ENCODE measurements around the gene COX6A2.

COX6A2 gene

DNA sequence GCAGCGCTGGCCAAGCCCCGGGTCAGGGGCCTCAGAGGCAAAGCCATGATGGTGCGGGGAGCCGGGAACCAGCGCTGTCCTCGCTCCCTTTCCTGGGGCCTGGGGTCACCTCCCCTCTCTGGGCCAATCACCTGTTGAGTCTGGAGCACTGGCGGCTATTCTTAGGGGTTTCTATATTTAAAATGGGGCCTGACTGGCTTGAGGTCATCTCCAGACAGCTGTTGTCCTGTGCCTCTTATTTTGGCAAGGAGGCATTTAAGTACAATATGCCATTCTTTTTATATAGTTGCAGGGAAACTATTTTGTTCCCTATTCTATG, at the start of gene COX6A2:
COX6A2 (minus strand) TSS at position 82 of the 319 bp plus-strand sequence; CDS start at position 47, 35 bp downstream.
- Histone ChIP-seq H3K36me3 (ENCODE audit: control insufficient read depth, low read depth, low read length) (no peaks in the 10 kb centered on the region), H3K27me3 (ENCODE audit: control insufficient read depth, insufficient read depth, low read length) (no peaks in the 10 kb centered on the region), H3K4me3 (ENCODE audit: low read length) (no peak within 1 kb of the TSS), H3K9me3 (ENCODE audit: control insufficient read depth, low read depth, low read length) (no peaks in the 10 kb centered on the region), H3K27ac (ENCODE audit: low read length) (no peak within 1 kb of the TSS), H3K9ac (ENCODE audit: low read length) (no peak within 1 kb of the TSS), H3K4me1 (ENCODE audit: control insufficient read depth, low read depth, low read length) (no peaks in the 10 kb centered on the region)

DNA sequence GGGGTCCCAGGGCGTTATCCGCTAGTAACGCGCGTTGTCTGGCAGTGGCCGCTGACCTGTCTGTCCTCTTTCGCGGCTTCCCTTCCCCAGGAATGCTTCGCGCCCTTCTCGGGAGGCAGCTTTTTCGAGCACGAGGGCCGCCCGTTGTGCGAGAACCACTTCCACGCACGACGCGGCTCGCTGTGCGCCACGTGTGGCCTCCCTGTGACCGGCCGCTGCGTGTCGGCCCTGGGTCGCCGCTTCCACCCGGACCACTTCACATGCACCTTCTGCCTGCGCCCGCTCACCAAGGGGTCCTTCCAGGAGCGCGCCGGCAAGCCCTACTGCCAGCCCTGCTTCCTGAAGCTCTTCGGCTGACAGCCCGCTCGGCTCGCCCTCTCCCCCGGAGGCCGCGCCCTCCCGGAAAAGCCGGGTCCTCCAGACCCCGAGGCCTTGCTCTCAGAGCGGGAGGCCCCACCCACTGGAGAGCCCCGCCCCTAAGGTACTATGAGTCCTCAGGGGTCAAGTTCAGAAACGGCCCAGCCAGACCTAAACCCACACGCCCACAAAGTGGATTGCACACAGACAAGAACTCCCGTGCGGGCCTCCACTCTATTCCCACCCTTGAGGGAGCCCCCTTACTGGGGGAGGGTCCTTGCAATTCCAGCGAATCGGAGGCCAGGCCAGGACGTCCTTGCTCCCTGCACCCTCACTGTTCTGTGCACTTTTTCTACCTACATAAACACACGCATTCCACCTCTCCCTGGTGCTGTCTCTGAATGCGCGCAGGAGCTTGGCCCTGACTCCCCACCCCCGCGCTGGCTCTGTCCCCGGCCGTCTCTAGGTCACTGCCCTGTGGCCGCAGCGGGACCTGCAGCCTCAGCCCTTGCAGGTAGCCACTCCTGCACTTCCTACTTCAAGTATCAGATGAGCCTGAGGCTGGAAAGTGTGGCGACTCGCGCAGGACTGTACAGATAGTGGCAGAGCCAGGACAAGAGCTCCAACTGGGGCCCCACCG, 49.4 kb upstream of the COX6A2 start:
- Histone ChIP-seq H3K9ac (ENCODE audit: low read length) (no peak overlapping the region), H3K4me3 (ENCODE audit: low read length) (peak overlapping the region; percentile 29), H3K27me3 (ENCODE audit: control insufficient read depth, insufficient read depth, low read length) (peaks cover 22% of the 10 kb centered on the region), H3K4me1 (ENCODE audit: control insufficient read depth, low read depth, low read length) (no peaks in the 10 kb centered on the region), H3K36me3 (ENCODE audit: control insufficient read depth, low read depth, low read length) (no peaks in the 10 kb centered on the region), H3K9me3 (ENCODE audit: control insufficient read depth, low read depth, low read length) (no peaks in the 10 kb centered on the region), H3K27ac (ENCODE audit: low read length) (no peak overlapping the region)

DNA sequence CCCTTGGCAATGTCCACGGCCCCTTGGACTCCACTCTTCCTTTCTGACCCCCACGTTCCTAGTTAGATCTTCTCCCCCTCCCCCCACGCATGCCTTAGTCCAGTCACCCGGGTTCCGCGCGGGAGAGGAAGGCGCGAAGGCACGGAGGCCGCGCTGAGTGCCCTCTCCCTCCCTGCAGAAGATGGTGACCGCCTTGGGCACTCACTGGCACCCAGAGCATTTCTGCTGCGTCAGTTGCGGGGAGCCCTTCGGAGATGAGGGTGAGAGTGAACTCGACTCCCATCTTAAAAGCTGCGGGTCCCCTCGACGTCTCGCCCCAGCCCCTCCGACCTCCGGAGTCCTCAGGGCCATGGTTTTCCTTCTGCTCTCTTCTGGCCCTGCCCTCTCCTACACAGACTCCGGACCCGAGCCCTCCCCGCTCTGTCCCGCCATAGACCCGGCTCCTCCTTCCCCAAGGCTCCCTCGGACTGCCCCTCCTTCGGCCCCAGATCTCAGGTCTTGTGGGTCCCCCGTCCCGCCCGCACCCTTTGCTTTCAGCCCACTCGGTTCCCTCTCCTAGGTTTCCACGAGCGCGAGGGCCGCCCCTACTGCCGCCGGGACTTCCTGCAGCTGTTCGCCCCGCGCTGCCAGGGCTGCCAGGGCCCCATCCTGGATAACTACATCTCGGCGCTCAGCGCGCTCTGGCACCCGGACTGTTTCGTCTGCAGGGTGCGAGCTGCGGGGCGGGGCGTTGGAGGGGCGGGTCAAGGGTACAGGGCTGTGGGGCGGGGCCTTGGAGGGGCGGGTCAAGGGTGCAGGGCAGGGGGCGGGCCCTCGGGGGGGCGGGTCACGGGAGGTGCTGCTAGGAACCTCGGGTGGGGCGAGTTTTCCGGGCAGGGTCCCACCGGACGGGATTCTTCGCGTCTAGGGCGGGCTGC, 48.4 kb upstream of the COX6A2 start:
- H3K9ac ChIP-seq (ENCODE audit: low read length) = no peak overlapping the region
- H3K36me3 ChIP-seq (ENCODE audit: control insufficient read depth, low read depth, low read length) = no peaks in the 10 kb centered on the region
- peak overlapping the region; percentile 29 for H3K4me3 ChIP-seq (ENCODE audit: low read length)
- H3K9me3 ChIP-seq (ENCODE audit: control insufficient read depth, low read depth, low read length) = no peaks in the 10 kb centered on the region
- no peak overlapping the region for H3K27ac ChIP-seq (ENCODE audit: low read length)
- H3K27me3 ChIP-seq (ENCODE audit: control insufficient read depth, insufficient read depth, low read length) = peaks cover 27% of the 10 kb centered on the region
- H3K4me1 ChIP-seq (ENCODE audit: control insufficient read depth, low read depth, low read length) = peaks cover under 1% of the 10 kb centered on the region

DNA sequence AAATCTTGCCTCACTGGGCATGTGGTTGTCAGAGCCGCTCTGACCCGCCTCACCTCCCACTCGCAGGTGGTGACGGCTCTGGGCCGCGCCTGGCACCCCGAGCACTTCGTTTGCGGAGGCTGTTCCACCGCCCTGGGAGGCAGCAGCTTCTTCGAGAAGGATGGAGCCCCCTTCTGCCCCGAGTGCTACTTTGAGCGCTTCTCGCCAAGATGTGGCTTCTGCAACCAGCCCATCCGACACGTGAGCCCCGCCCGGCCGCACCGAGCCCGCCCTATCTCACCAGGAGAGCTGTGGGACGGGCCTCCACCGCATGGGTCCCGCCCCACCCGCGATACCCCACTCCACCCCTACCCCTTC, 47.8 kb upstream of the COX6A2 start:
- peaks cover 34% of the 10 kb centered on the region for H3K27me3 ChIP-seq (ENCODE audit: control insufficient read depth, insufficient read depth, low read length)
- peaks cover 4% of the 10 kb centered on the region for H3K4me1 ChIP-seq (ENCODE audit: control insufficient read depth, low read depth, low read length)
- H3K9me3 ChIP-seq (ENCODE audit: control insufficient read depth, low read depth, low read length) = no peaks in the 10 kb centered on the region
- H3K27ac ChIP-seq (ENCODE audit: low read length) = no peak overlapping the region
- H3K4me3 ChIP-seq (ENCODE audit: low read length) = no peak overlapping the region
- no peak overlapping the region for H3K9ac ChIP-seq (ENCODE audit: low read length)
- H3K36me3 ChIP-seq (ENCODE audit: control insufficient read depth, low read depth, low read length) = no peaks in the 10 kb centered on the region

DNA sequence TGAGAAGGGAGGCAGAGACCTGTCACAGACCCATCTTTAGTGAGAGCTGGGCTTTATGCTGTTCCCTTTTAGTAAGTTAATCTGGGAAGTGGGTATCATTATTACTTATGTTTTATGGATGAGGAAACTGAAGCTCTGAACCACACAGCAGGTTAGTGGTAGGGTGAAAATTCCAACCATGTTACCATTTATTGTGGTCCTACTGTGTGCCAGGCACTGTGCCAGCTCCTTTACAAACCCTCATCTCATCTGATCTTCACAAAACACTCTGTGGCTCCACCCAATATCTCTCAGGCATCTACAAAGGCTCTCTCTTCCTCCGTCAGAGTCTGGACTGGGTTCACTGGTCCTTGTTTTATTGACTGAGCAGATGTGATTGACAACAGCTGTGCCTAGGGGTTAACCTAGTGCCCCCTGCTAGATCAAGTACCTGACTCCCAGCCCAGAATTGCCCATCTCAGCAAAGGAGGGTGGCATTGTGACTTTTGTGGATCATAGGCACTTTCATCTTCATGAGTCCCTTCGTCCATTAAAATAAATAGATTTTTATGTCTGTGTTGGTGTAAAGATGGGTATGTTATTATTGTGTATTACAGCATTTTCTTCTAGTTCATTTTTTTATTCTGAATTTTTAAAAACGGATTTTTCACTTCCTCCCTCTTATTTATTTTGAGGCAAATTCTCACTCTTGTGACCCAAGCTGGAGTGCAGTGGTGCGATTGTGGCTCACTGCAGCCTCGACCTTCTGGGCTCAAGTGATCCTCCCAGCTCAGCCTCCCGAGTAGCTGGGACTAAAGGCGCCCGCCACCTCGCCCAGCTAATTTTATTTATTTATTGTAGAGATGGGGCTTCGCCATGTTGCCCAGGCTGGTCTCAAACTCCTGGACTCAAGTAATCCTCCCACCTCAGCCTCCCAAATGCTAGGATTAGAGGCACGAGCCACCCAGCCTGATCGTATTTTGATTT, 46.9 kb upstream of the COX6A2 start:
- Histone ChIP-seq H3K4me1 (ENCODE audit: control insufficient read depth, low read depth, low read length) (peaks cover 4% of the 10 kb centered on the region), H3K9me3 (ENCODE audit: control insufficient read depth, low read depth, low read length) (no peaks in the 10 kb centered on the region), H3K36me3 (ENCODE audit: control insufficient read depth, low read depth, low read length) (no peaks in the 10 kb centered on the region), H3K27me3 (ENCODE audit: control insufficient read depth, insufficient read depth, low read length) (peaks cover 35% of the 10 kb centered on the region), H3K9ac (ENCODE audit: low read length) (no peak overlapping the region), H3K27ac (ENCODE audit: low read length) (no peak overlapping the region), H3K4me3 (ENCODE audit: low read length) (no peak overlapping the region)

DNA sequence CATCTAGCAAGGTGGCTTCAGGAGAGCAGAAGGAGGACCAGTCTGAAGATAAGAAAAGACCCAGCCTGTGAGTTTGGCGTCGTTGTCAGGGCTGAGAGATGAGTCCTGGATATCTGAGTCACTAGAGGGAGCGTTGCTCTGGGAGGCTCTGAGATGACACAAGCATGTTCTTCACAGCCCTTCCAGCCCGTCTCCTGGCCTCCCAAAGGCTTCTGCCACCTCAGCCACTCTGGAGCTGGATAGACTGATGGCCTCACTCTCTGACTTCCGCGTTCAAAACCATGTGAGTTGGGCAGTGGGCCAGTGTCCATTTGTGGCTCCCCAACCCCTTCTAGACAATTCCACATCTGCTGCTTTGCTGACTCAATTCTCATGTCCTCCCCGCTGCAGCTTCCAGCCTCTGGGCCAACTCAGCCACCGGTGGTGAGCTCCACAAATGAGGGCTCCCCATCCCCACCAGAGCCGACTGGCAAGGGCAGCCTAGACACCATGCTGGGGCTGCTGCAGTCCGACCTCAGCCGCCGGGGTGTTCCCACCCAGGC, 46.1 kb upstream of the COX6A2 start:
- Histone ChIP-seq H3K36me3 (ENCODE audit: control insufficient read depth, low read depth, low read length) (no peaks in the 10 kb centered on the region), H3K4me1 (ENCODE audit: control insufficient read depth, low read depth, low read length) (peaks cover 4% of the 10 kb centered on the region), H3K27ac (ENCODE audit: low read length) (no peak overlapping the region), H3K4me3 (ENCODE audit: low read length) (no peak overlapping the region), H3K27me3 (ENCODE audit: control insufficient read depth, insufficient read depth, low read length) (peaks cover 31% of the 10 kb centered on the region), H3K9ac (ENCODE audit: low read length) (no peak overlapping the region), H3K9me3 (ENCODE audit: control insufficient read depth, low read depth, low read length) (no peaks in the 10 kb centered on the region)

DNA sequence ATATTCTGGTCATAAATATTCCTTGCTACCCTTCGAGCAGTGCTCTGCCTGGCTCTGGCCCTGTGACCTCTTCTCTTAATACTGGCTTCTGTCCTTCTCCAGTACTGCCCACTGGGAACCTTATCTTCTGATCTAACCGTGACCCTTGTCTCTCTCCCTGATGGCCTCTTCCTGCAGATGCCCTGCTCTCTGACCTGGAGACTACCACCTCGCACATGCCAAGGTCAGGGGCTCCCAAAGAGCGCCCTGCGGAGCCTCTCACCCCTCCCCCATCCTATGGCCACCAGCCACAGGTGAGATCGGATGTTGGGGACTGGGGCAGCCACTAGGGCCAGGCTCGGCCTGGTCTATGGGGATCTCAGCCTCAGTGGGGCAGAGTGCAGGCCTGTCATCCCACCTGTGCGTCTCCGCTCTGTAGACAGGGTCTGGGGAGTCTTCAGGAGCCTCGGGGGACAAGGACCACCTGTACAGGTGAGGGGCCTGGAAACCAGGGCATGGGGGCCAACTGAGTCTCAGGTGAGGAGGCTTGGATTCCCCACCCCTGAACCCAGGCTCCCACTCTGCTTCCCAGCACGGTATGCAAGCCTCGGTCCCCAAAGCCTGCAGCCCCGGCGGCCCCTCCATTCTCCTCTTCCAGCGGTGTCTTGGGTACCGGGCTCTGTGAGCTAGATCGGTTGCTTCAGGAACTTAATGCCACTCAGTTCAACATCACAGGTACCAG, 45.3 kb upstream of the COX6A2 start:
- no peaks in the 10 kb centered on the region for H3K9me3 ChIP-seq (ENCODE audit: control insufficient read depth, low read depth, low read length)
- H3K27me3 ChIP-seq (ENCODE audit: control insufficient read depth, insufficient read depth, low read length) = peaks cover 30% of the 10 kb centered on the region
- no peak overlapping the region for H3K4me3 ChIP-seq (ENCODE audit: low read length)
- peaks cover 4% of the 10 kb centered on the region for H3K4me1 ChIP-seq (ENCODE audit: control insufficient read depth, low read depth, low read length)
- H3K27ac ChIP-seq (ENCODE audit: low read length) = no peak overlapping the region
- no peaks in the 10 kb centered on the region for H3K36me3 ChIP-seq (ENCODE audit: control insufficient read depth, low read depth, low read length)
- no peak overlapping the region for H3K9ac ChIP-seq (ENCODE audit: low read length)

DNA sequence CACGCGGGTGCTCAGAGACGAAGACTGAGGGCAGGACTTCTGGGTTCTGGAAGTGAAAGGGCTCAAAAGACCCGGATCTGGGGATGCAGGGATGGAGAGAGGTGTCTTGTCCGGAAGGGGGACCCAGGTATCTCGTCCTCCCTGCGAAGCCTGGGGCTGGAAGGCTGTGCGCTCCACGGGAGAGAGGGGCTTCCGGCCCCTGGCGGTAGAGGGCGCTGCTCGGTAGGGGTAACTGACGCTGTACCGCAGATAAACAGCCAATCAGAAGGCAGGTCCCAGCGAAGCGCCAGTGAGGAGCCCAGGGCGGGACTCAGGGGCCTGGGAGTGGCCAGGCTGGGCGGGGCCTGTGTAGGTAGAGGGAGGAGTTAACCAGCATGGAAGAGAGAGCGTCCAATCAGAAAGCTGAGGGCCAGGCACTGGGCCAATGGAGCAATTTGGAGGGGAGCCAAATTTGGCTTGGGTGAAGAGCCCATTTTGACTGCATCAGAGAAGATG, 44.6 kb upstream of the COX6A2 start:
- H3K27ac ChIP-seq (ENCODE audit: low read length) = no peak overlapping the region
- H3K4me3 ChIP-seq (ENCODE audit: low read length) = peak overlapping the region; percentile 60

DNA sequence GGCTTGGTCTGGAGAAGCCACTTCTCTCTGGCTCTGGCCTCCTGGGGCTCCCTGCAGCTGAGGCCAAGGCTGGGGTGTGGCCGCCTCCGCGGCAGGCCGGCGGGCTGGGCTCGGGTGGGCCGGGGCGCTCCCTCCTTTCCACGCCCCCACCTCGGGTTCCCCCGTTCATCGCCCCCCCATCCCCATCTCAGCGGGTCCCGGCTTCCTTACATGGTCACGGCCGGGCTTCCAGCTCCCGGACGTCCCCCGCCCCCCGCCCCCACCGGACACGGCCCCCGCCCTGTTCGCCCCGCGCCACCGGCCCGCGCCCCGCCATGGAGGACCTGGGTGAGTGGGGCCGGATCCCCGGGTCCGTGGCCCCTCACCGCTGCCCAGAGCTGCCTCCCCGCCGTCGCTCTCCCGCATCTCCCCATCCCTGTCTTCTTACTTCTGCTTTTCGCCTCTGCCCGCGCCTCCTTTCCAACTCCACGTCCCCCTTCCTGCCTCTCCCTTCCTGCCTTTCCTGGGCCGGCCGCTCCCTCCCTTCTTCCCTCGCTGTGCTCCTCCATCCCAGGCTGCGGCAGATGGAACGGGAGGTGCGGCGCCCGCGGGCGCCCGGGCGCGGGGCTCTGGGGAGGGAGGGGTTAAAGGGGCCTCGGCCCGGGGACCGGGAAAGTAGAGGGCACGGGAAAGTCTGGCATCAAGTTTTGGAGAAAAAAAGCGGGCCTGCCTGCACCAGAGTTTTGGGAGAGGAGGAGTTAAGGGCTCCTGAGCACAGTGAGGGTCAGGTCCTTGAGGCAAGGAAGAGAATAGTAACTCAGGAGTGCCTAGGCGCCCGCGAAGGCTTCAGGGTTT, 43.9 kb upstream of the COX6A2 start, which contains the start of gene TGFB1I1:
TGFB1I1 (plus strand) TSS at position 278 of the 834 bp plus-strand sequence; CDS start at position 315, 37 bp downstream.
- Histone ChIP-seq H3K27me3 (ENCODE audit: control insufficient read depth, insufficient read depth, low read length) (peaks cover 30% of the 10 kb centered on the region), H3K9me3 (ENCODE audit: control insufficient read depth, low read depth, low read length) (no peaks in the 10 kb centered on the region), H3K4me1 (ENCODE audit: control insufficient read depth, low read depth, low read length) (peaks cover 4% of the 10 kb centered on the region), H3K9ac (ENCODE audit: low read length) (peak within 1 kb of the TSS; percentile 20), H3K36me3 (ENCODE audit: control insufficient read depth, low read depth, low read length) (no peaks in the 10 kb centered on the region), H3K4me3 (ENCODE audit: low read length) (peak within 1 kb of the TSS; percentile 60), H3K27ac (ENCODE audit: low read length) (no peak within 1 kb of the TSS)

More for the DNA sequence above, 44.6 kb upstream of the COX6A2 start:
- Histone ChIP-seq H3K36me3 (ENCODE audit: control insufficient read depth, low read depth, low read length) (no peaks in the 10 kb centered on the region), H3K9ac (ENCODE audit: low read length) (peak overlapping the region; percentile 20), H3K4me1 (ENCODE audit: control insufficient read depth, low read depth, low read length) (peaks cover 4% of the 10 kb centered on the region), H3K9me3 (ENCODE audit: control insufficient read depth, low read depth, low read length) (no peaks in the 10 kb centered on the region), H3K27me3 (ENCODE audit: control insufficient read depth, insufficient read depth, low read length) (peaks cover 30% of the 10 kb centered on the region)

All from iPS-18a (cell line).